ENCODE measurements around the gene MGMT. TPM values are rescaled to one million over a fixed set of nuclear protein-coding genes. Genes with fewer than 3 reads are reported as not detected.

MGMT gene
- total and polyA plus RNA-seq, 2 donors from 2014 or later = 25.9 to 70.0 TPM

- Histone ChIP-seq H3K27me3 (ENCODE audit: control insufficient read depth, insufficient read depth, low read length) (no peaks in the 10 kb centered on the region), H3K9me3 (ENCODE audit: control insufficient read depth in 2 of 3, insufficient read depth in 1 of 3, low read length in 3 of 3) (peaks cover 0 to 24% (median 0%) of the 10 kb centered on the region in 3 donors), H3K27ac (ENCODE audit: low read depth in 2 of 2, low read length in 2 of 2) (no peak overlapping the region), H3K9ac (ENCODE audit: low read length in 3 of 3) (no peak overlapping the region), H3K4me1 (ENCODE audit: control insufficient read depth in 2 of 3, insufficient read depth in 2 of 3, low read depth in 1 of 3, low read length in 3 of 3) (peaks cover 0 to 3% (median 0%) of the 10 kb centered on the region in 3 donors), H3K36me3 (ENCODE audit: control insufficient read depth in 2 of 3, insufficient read depth in 3 of 3, low read length in 3 of 3) (peaks cover 0 to 4% (median 0%) of the 10 kb centered on the region in 3 donors), H3K4me3 (ENCODE audit: low read length in 3 of 3) (no peak overlapping the region)
- intact Hi-C loops (cut with DNase I) = no loop called here
- FAIRE-seq (no peak), DNase-seq (peak in 1 of 5 donors; percentile 52)
- no peak for TF ChIP-seq CTCF (IDR thresholded peaks at IDR 0.05; ENCODE audit: borderline replicate concordance, extremely low read depth, insufficient read depth)
Observed at GRCh38 chr10:129755158-129755591, 288.1 kb downstream of the MGMT start.

- intact Hi-C loops (cut with DNase I) = no loop called here
- Histone ChIP-seq H3K27me3 (ENCODE audit: control insufficient read depth, insufficient read depth, low read length) (no peaks in the 10 kb centered on the region), H3K27ac (ENCODE audit: low read depth in 2 of 2, low read length in 2 of 2) (no peak overlapping the region), H3K4me3 (ENCODE audit: low read length in 3 of 3) (no peak overlapping the region), H3K4me1 (ENCODE audit: control insufficient read depth in 2 of 3, insufficient read depth in 2 of 3, low read depth in 1 of 3, low read length in 3 of 3) (peaks cover 0 to 3% (median 0%) of the 10 kb centered on the region in 3 donors), H3K9ac (ENCODE audit: low read length in 3 of 3) (no peak overlapping the region), H3K9me3 (ENCODE audit: control insufficient read depth in 2 of 3, insufficient read depth in 1 of 3, low read length in 3 of 3) (peaks cover 0 to 19% (median 0%) of the 10 kb centered on the region in 3 donors), H3K36me3 (ENCODE audit: control insufficient read depth in 2 of 3, insufficient read depth in 3 of 3, low read length in 3 of 3) (peaks cover 0 to 4% (median 0%) of the 10 kb centered on the region in 3 donors)
- TF ChIP-seq CTCF (IDR thresholded peaks at IDR 0.05; ENCODE audit: borderline replicate concordance, extremely low read depth, insufficient read depth) = no peak
- DNase-seq (peak in 2 of 5 donors; percentile 3 to 18), FAIRE-seq (no peak)
Observed at GRCh38 chr10:129755621-129756020, 288.6 kb downstream of the MGMT start.

- TF ChIP-seq CTCF (IDR thresholded peaks at IDR 0.05; ENCODE audit: borderline replicate concordance, extremely low read depth, insufficient read depth) = no peak
- no peaks in the 10 kb centered on the region for H3K27me3 ChIP-seq (ENCODE audit: control insufficient read depth, insufficient read depth, low read length)
- intact Hi-C loops (cut with DNase I) = no loop called here
- H3K4me3 ChIP-seq (ENCODE audit: low read length in 3 of 3) = peak overlapping the region in 2 of 3 donors; percentile 43 to 64
- FAIRE-seq = no peak
- H3K36me3 ChIP-seq (ENCODE audit: control insufficient read depth in 2 of 3, insufficient read depth in 3 of 3, low read length in 3 of 3) = peaks cover 0 to 4% (median 0%) of the 10 kb centered on the region in 3 donors
- H3K27ac ChIP-seq (ENCODE audit: low read depth in 2 of 2, low read length in 2 of 2) = peak overlapping the region in 1 of 2 donors; percentile 5
- peak in 4 of 5 donors; percentile 6 to 70 (median 18) for DNase-seq
- no peak overlapping the region for H3K9ac ChIP-seq (ENCODE audit: low read length in 3 of 3)
- H3K4me1 ChIP-seq (ENCODE audit: control insufficient read depth in 2 of 3, insufficient read depth in 2 of 3, low read depth in 1 of 3, low read length in 3 of 3) = peaks cover 0 to 3% (median 0%) of the 10 kb centered on the region in 3 donors
- H3K9me3 ChIP-seq (ENCODE audit: control insufficient read depth in 2 of 3, insufficient read depth in 1 of 3, low read length in 3 of 3) = peaks cover 0 to 9% (median 0%) of the 10 kb centered on the region in 3 donors
Observed at GRCh38 chr10:129756912-129757901, 290.2 kb downstream of the MGMT start.
